ENCODE results near the gene LILRA5. TPM values are rescaled to one million over a fixed set of nuclear protein-coding genes. Genes with fewer than 3 reads are reported as not detected.

The LILRA5 gene
- total RNA-seq, 1 experiment from 2014 or later: not detected

- Mint-ChIP-seq H3K27me3 (ENCODE audit: unreplicated experiment) (peaks cover 22% of the 10 kb centered on the region), H3K27ac (ENCODE audit: unreplicated experiment) (no peak overlapping the region), H3K4me1 (ENCODE audit: low read depth, unreplicated experiment) (peaks cover 17% of the 10 kb centered on the region), H3K9me3 (ENCODE audit: low read depth, unreplicated experiment) (no peaks in the 10 kb centered on the region), H3K4me3 (ENCODE audit: low read depth, unreplicated experiment) (no peak overlapping the region), H3K36me3 (ENCODE audit: insufficient read depth, unreplicated experiment) (no peaks in the 10 kb centered on the region)
- TF ChIP-seq CTCF (IDR thresholded peaks at IDR 0.05; ENCODE audit: unreplicated experiment): no peak
- BruUV-seq (replicated peaks): no TSS peak
- DNase-seq: no peak
- CTCF ChIA-PET: no interaction called here
- intact Hi-C loops (cut with micrococcal nuclease; ENCODE audit: unreplicated experiment): no loop called here
These were observed 43.6 kb upstream of the LILRA5 start for GRCh38 chr19:54356444-54357056.

GRCh38 chr19:54355675-54356074 is 42.7 kb upstream of the LILRA5 start:
- DNase-seq: no peak
- Mint-ChIP-seq H3K27ac (ENCODE audit: unreplicated experiment) (no peak overlapping the region), H3K4me3 (ENCODE audit: low read depth, unreplicated experiment) (no peak overlapping the region), H3K36me3 (ENCODE audit: insufficient read depth, unreplicated experiment) (no peaks in the 10 kb centered on the region), H3K27me3 (ENCODE audit: unreplicated experiment) (peaks cover 19% of the 10 kb centered on the region), H3K4me1 (ENCODE audit: low read depth, unreplicated experiment) (peaks cover 8% of the 10 kb centered on the region), H3K9me3 (ENCODE audit: low read depth, unreplicated experiment) (no peaks in the 10 kb centered on the region)
- CTCF ChIA-PET: interaction anchor here (0.5 to 1.5 kb wide), 3 partner anchors 10 to 616 kb away, joined by 3 to 6 read pairs (median 3); no protein-coding TSS in a partner anchor
- no peak for TF ChIP-seq CTCF (IDR thresholded peaks at IDR 0.05; ENCODE audit: unreplicated experiment)
- intact Hi-C loops (cut with micrococcal nuclease; ENCODE audit: unreplicated experiment): no loop called here
- no TSS peak for BruUV-seq (replicated peaks)

- intact Hi-C loops (cut with micrococcal nuclease; ENCODE audit: unreplicated experiment): loop anchor here (1.0 kb wide), 1 partner anchor 29 kb away; no protein-coding TSS in a partner anchor
- Mint-ChIP-seq H3K36me3 (ENCODE audit: insufficient read depth, unreplicated experiment) (no peaks in the 10 kb centered on the region), H3K4me1 (ENCODE audit: low read depth, unreplicated experiment) (peaks cover 8% of the 10 kb centered on the region), H3K27me3 (ENCODE audit: unreplicated experiment) (peaks cover 19% of the 10 kb centered on the region), H3K9me3 (ENCODE audit: low read depth, unreplicated experiment) (no peaks in the 10 kb centered on the region), H3K27ac (ENCODE audit: unreplicated experiment) (no peak overlapping the region), H3K4me3 (ENCODE audit: low read depth, unreplicated experiment) (no peak overlapping the region)
- CTCF ChIA-PET: interaction anchor here (0.6 to 1.5 kb wide), 3 partner anchors 9 to 191 kb away, joined by 3 read pairs; no protein-coding TSS in a partner anchor
- DNase-seq: no peak
- TF ChIP-seq CTCF (IDR thresholded peaks at IDR 0.05; ENCODE audit: unreplicated experiment): no peak
- no TSS peak for BruUV-seq (replicated peaks)
These were observed 41.8 kb upstream of the LILRA5 start for GRCh38 chr19:54354761-54355160.

GRCh38 chr19:54352546-54352945 is 39.6 kb upstream of the LILRA5 start:
- CTCF ChIA-PET: interaction anchor here (0.7 kb wide), 1 partner anchor 33 kb away, joined by 3 read pairs; no protein-coding TSS in a partner anchor
- H3K4me1 Mint-ChIP-seq (ENCODE audit: low read depth, unreplicated experiment): peaks cover 11% of the 10 kb centered on the region
- DNase-seq: no peak

More at GRCh38 chr19:54352546-54352945, 39.6 kb upstream of the LILRA5 start:
- no peak for TF ChIP-seq CTCF (IDR thresholded peaks at IDR 0.05; ENCODE audit: unreplicated experiment)
- peaks cover 33% of the 10 kb centered on the region for H3K27me3 Mint-ChIP-seq (ENCODE audit: unreplicated experiment)
- H3K4me3 Mint-ChIP-seq (ENCODE audit: low read depth, unreplicated experiment): no peak overlapping the region
- intact Hi-C loops (cut with micrococcal nuclease; ENCODE audit: unreplicated experiment): no loop called here
- H3K36me3 Mint-ChIP-seq (ENCODE audit: insufficient read depth, unreplicated experiment): peaks cover 8% of the 10 kb centered on the region
- H3K9me3 Mint-ChIP-seq (ENCODE audit: low read depth, unreplicated experiment): peaks cover 9% of the 10 kb centered on the region
- no TSS peak for BruUV-seq (replicated peaks)
- no peak overlapping the region for H3K27ac Mint-ChIP-seq (ENCODE audit: unreplicated experiment)

All from Calu3 (cell line).